Measurements from ENCODE around the gene FAM76B. TPM values are rescaled to one million over a fixed set of nuclear protein-coding genes. Genes with fewer than 3 reads are reported as not detected.

FAM76B gene
- total RNA-seq, 1 donor from 2014 or later: 25.3 TPM

DNA sequence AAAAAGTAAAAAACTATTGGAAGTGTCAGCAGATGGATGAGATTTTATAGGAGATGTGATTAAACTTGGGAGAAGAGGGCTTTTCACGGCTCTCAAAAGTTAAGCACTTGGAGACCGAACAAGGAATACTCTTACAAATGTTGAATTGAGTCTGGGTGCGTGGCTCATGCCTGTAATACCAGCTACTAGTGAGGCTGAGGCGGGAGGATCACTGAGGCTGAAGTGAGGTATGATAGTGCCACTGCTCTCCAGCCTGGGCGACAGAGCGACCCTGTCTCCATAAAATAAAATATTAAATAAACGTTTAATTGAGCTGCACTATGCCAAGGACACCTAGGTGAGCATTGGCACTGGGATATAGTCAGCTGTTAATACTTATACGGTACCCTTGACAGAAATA lies 2.6 kb upstream of the FAM76B start:
- DNase-seq (ENCODE audit: low spot score): no peak

- no peak for DNase-seq (ENCODE audit: low spot score)
Measured at GRCh38 chr11:95791709-95792033, 2.1 kb upstream of the FAM76B start.

DNA sequence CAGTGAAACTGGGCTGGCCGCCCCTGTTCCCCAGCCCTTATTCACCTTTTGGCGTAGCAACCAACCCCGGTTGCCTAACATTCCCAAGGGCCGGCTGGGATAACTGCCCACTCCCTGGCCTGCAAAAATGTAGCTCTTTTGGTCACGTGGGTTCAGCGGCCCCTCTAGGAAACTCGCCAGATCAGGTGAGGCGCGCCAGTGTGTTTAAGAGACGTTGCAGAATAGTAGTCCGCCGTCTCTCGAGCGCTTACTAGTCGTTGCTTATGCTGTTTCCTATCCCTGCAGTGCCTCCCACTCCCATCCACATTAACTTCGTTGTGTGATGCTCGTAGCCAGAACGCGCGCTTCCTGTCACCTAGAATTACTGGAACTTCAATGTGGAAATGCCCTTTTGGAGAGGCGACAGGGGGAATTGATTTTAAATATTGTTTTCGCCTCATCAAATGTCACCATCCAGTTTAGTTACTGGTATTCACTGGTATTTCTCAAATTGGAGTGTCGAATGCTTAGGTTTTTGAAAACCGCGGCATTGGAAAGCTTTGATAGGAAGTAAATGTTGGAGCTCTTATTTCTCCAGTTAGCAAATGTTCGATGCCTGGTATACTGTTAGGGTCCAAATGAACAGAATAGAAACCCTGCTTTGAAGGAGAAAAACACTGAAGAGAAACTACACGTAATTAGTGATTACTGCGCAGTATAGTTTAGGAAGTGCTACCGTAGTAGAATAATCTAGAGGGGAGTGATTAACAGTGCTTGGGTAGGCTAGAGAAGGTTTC lies 1.5 kb upstream of the FAM76B start:
- DNase-seq (ENCODE audit: low spot score): peak; percentile 68

DNA sequence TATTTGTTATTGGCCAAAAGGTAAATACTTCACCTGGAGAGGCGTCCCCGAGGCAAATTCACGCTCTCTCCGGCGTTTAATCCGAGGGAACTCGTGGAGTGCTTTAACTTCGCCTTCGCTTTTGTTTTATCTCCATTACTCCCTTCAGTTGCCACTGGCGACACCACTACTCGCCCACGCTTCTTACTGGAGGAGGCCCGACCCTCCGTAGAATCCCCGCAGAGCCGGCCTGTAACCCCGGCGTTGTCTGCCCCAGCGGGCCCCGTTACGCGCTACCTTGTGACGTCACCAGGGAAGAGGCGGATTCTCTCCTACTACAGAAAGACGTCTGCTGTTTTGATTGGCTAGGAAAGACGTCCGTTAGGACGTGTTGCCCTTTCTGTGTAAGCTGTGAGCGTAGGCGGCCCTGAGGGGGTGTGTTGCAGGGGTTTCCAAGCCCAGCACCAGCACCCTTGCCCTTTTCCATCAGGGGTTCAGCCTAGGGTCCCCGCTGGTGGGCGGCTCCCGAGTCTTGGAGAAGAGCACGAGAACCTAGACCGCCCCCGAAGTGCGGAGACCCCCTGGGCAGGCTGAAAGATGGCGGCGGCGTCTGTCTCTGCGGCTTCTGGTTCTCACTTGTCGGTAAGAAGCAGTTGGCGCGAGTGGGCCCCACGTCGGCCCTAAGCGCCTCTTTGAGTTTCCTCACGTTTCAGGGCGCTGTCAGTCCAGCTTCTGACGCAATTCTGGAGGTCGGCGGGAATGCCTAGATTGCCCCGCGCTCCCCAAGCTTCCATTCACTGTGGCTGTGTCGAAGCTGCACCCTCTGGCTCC lies 746 bp upstream of the FAM76B start, which contains the start of gene CEP57:
TSS of gene CEP57 (plus strand) at position 376 of the 810 bp plus-strand sequence. CDS start at position 577, 201 bp downstream.
- peak; percentile 95 for DNase-seq (ENCODE audit: low spot score)

DNA sequence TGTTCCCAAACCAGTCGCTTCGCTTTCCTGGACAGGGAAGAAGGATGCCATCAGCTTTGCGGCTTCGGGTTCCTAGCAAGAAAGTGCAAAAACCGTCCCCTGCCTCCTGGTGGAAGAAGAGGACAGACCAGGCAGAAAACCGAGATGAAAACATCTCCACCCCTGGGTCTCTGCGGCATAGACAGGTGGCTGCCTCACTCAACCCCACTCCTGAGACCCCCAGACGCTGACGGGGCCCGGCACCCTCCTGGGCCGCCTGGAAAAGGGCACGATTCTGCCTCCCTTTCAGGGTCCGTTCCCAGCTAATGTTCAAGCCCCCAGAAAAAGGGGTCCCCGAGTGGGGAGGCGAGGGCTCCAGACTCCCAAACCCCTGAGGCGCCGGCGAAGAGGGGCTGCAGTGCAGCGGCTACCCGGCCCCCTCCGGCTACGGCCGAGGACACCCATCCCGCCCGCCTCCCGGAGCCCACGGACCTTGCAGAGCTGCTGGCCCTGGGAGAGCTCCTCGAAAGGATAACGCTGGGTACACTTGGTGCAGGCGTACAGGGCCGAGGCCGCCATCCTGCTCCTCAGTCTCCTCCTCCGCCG lies 569 bp downstream of the FAM76B start:
- peak; percentile 51 for DNase-seq (ENCODE audit: low spot score)

DNA sequence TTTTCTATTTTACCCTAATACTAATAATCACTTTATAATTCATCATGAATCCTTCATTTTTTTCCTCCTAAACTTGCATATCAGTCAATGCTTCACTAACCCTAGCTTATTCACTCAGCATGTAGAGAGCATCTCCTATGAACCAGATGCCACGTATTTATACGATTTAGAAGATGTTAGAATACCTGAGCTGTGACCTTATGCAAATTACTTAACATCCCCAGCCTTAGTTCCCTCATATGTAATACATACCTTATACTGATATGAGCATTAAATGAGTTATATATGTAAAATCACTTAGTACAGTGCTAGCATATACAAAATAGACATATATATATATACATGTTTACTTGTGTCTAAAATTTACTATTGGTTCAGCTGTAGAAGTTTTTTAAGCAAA lies 9.0 kb downstream of the FAM76B start:
- no peak for DNase-seq (ENCODE audit: low spot score)

GRCh38 chr11:95778699-95779098 lies 10.9 kb downstream of the FAM76B start:
- no peak for DNase-seq (ENCODE audit: low spot score)

DNA sequence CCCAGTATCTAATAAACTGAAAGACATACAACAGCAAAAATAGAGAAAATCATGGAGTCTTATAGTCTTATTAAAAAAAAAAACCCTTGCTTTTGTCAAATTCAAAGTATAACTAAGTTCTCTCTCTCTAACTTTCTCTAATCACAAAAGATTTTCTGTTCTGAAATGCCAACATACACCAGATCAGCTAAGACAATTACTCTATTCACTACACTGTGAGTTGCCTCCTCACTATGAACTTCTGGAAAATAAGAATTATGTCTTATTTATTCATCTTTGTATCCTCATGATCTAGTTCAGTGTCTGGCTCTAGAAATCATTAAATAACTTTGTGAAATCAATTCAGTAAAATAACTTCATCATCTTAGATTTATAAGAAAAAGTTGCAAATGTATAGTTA lies 12.7 kb downstream of the FAM76B start:
- DNase-seq (ENCODE audit: low spot score): no peak

DNA sequence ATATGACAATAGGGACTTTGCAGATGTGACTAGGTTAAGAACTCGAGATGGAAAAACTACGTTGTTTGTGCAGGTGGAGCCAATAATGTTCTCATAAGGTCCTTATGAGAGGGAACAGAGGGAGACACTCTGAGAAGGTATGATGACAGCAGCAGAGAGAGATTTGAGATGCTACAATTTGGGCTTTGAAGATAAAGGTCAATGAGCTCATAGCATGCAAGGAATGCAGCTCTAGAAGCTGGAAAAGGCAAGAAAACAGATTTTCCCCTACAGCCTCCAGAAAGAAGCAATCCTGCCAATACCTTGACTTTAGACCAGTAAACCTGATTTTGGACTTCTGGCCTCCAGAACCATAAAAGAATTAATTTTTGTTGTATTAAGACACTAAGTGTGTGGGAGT lies 21.1 kb downstream of the FAM76B start:
- no peak for DNase-seq (ENCODE audit: low spot score)

DNA sequence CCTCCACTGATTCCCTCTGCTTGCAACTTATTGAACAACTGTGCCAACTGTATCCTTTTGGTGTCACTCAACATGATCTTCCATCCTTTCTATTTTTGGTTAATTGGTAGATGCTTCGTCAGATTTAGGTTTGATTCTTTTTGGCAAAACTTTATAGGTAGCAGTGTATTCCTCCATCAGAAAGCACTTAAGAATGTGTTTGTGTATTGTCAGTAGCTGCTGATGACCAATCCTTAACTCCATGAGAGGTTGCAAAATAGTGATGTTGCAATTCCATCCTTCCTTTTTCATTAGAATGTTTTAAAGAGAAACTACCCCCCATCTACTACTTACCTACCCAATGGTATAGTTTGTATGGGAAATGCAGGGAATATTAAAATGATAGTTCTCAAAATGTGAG lies 22.1 kb downstream of the FAM76B start:
- no peak for DNase-seq (ENCODE audit: low spot score)

- DNase-seq (ENCODE audit: low spot score): no peak
Measured at GRCh38 chr11:95766701-95767100, 22.9 kb downstream of the FAM76B start.

- DNase-seq (ENCODE audit: low spot score): no peak
Measured at GRCh38 chr11:95764267-95764898, 25.2 kb downstream of the FAM76B start.

DNA sequence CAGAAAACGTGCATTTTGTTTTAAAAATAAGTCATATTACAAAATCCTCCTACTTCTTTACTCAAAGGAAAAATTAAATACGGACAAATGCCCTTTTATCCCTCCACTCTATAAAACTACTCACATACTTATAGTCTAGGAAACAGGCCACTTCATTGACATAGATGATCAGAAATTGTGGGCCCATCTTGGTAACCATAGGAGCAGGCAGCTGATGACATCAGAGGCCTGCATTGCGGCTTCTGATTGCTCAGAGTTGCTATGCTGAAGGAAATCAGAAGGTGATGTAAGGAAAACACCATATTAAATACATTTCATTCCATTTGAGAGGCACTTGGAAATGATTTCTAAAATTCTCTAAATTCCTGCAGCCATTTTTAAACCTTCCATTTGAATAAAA lies 27.0 kb downstream of the FAM76B start:
- DNase-seq (ENCODE audit: low spot score): no peak

GRCh38 chr11:95760941-95761340 lies 28.6 kb downstream of the FAM76B start:
- no peak for DNase-seq (ENCODE audit: low spot score)

GRCh38 chr11:95751515-95751914 lies 38.1 kb downstream of the FAM76B start:
- DNase-seq (ENCODE audit: low spot score): no peak

- DNase-seq (ENCODE audit: low spot score): no peak
Measured at GRCh38 chr11:95750101-95750500, 39.5 kb downstream of the FAM76B start.

DNA sequence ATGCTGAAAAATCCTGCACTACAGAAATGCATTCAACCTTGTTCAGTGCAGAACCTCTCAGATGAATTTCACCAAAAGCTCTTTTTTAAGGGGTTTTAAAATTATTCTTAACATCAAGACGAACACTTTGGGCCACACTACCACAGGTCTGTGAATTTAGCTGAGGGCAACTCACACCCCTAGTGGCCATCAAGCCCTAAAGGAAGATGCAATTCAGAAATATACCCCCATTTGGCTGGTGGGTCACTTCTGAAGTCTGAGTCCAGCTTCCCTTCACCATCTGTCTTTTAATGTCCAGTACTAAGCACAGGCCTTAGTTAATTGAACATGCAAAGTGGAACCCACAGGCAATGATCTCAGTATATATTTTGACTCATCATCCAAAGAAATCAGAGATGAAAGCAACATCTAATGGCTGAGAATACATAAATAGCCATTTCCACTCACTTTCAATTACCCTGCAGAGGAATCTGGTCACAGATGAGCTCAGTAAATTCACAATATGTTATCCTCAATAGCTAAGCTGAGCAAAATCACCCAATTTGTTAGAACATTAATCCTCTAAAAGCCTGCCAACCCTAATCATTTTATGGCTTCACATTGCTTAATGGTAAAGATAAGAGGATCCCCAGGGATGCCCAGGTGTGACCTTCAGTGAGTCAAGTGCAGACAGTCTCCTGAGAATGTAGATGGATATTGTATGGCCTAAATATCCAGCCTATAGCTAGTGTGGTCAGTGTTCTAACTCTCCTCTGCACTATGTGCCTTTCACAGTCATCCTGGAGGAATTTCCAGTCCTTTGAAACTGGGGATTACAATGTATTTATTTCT lies 50.3 kb downstream of the FAM76B start:
- DNase-seq (ENCODE audit: low spot score): no peak

DNA sequence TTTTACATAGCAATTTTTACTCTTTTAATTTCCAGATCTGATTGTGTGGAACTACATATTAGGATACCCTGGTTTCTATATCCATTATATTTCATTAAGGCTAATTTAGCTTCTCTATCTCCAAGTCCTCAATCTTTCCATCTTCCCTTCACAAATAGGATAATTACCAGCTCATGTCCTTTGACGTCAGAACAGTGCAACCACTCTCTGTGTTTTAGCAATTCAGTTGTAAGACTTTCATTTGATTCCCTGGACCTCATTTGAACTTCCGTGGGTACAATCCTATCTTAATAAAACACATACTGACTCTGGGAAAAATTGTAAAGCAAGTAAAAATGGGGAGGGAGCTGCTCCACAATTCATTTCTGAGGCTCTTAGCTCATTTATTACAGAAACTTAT lies 52.8 kb downstream of the FAM76B start:
- no peak for DNase-seq (ENCODE audit: low spot score)

GRCh38 chr11:95736355-95736754 lies 53.2 kb downstream of the FAM76B start:
- DNase-seq (ENCODE audit: low spot score): no peak

DNA sequence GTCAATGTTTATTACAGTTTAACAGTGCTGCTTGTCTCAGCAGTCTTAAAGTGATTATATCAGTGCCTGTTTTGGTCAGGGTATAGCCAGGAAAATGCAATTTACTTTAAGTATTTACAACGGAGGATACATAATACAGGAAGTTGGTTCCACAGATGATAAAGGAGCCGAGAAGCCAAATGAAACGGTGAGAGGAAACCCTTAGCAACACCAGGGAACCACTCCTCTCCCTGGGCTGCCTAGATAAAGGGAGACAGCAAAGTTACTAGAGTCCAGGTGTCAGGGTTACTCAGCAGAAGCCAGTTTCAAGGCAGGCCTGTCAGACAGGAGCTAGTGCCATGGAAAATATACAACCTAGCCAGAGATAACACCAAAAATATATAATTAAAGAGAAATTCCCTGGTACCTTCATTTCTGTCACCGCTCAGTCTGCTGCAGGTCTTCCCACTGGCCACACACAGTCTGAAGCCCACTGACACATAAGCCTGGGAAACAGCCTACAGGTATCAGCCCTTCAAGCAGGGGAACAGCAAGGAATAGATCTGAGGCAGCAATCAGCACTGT lies 55.5 kb downstream of the FAM76B start:
- no peak for DNase-seq (ENCODE audit: low spot score)
